HG02623 (cell line): ENCODE data around the gene TTPAL.
"Not testable (repeated sequence)": the region's sequence is repeated elsewhere in the genome, so short reads cannot be mapped to it uniquely, and the experiment has no call there.

Source experiments
- ATAC-seq: cut with Tn5 transposase; IDR thresholded peaks from one replicate; pipeline ENCODE4 v1.9.1; 2021; ENCODE audit warnings: moderate library complexity; ENCODE audit not compliant: unreplicated experiment

The TTPAL gene

DNA sequence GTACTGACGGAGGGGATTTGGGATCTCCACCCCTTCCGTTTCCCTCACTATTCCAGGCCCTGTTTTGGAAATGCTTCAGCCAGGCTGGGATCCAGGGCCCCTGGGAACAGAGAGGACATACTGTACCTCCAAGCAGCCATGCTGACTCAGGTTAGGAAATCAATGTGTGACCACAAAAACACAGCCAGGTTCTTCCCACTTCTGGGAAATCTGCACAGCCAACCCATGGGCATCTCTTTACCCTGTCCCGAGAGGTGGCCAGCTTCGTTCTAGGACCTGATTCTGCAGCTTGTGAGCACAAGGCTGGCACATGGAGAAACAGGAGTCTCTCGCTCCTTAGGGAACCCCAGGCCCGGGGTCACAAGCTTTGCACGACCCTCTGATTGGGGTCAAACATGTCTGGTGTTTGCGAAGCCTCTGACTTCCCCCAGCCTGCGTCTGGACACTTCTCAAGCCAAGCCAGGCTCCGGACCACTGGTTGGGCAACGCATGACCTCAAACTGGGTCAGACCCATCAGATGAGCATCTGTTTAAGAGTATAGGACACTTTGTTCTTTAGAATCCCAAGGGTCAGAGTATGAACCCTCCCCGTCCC lies 8.3 kb upstream of the TTPAL start:
- ATAC-seq: no peak

DNA sequence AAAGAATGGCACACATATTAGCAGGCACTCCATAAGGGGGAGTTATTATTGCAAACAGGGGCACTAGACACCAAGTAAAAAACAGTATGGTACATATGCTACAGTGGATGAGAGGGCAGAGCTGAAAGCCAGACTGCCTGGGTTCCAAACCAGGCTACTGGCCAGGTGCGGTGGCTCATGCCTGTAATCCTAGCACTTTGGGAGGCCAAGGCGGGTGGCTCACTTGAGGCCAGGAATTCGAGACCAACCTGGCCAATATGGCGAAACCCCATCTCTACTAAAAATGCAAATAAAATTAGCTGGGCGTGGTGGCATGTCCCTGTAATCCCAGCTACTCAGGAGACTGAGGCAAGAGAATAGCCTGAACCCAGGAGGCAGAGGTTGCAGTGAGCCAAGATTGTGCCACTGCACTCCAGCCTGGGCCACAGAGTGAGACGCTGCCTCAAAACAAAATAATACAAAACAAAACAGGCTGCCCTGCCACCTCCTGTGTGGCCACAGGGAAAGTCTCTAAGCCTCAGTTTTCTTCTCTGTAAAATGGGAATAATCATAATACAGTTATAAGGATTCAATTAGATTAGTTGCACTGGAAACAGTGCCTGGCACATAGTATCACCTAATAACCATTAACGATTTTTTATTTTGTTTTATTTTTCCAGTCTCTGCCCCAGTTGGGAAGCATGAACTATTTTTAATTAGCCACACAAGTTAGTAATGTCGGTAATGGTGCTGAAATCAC lies 7.5 kb upstream of the TTPAL start:
- no peak for ATAC-seq

DNA sequence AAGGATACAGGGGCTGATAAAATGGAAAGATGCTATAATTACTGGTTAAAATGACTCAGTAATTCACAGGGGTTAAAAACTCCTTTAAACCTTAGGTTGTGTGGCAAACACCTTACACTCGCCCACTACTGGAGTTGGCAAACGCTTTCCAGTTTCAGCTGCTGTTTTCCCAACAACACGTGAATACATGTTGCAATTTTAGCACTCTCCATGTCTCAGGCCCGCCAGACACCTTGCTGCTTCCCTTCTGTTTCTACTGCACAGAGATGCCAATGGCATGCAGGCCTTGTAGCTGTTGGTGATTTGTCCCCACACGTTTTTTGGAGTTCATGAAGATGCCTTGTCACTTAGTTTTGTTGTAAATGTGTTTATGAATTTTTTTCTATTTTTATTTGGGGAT lies 5.3 kb upstream of the TTPAL start:
- ATAC-seq: no peak

DNA sequence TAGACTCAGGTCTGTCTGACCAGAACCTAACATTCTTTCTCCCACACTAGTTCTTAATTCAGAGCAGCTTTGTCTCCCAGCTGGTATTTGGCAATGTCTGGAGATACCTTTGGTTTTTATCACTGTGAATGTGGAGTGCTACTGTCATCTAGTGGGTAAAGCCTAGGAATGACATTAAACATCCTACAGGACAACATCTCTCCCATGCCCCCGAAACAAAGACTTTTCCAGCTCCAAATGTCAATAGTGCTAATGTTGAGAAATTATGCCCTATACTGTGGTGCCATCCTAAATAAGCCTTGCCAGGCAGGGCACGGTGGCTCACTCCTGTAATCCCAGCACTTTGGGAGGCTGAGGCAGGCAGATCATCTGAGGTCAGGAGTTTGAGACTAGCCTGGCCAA lies 4.2 kb upstream of the TTPAL start:
- no peak for ATAC-seq

DNA sequence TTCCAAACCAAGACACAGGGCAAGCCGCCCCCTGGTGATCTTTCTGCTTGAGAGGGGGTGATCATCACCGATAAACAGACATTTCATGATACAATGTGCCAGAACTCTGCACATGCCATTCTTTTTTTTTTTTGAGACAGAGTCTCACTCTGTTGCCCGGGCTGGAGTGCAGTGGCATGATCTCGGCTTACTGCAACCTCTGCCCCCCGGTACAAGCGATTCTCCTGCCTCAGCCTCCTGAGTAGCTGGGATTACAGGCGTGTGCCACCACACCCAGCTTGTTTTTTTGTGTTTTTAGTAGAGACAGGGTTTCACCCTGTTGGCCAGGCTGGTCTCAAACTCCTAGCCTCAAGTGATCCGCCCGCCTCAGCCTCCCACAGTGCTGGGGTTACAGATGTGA lies 3.4 kb upstream of the TTPAL start:
- ATAC-seq: not testable (repeated sequence)

DNA sequence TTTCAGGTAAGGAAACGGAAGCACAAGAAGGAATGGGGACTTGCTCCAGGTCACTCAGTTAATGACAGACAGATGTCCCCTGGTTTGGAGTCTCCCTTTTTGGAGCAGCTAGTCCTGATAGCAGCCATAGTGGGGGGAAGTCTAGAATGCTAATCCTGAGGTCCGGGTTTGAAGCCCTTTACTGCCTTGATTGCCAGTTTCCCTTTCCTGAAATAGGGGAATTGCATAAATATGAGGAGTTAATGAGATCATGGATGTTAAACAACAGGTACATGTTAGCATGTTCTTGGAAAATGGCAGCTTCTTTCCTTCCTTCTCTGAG lies 341 bp upstream of the TTPAL start:
- no peak for ATAC-seq

DNA sequence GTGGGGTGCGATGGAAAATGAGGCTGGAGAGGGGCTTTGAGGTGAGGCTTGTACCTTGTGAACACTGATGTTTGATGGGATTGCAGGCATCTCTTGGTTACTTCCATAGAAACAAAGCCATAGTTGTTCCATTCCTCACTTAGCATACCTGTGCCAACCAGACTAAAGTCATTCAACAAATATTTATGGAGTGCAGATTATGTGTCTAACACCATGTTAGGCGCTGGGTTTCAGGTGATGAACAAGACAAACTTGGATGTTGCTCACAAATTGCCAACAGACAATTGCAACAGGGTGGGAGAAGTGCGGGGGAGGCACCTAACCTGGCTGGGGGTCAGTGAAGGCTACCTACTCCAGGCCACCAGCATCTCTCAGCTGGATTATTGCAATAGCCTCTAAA lies 1.5 kb downstream of the TTPAL start:
- ATAC-seq: no peak

DNA sequence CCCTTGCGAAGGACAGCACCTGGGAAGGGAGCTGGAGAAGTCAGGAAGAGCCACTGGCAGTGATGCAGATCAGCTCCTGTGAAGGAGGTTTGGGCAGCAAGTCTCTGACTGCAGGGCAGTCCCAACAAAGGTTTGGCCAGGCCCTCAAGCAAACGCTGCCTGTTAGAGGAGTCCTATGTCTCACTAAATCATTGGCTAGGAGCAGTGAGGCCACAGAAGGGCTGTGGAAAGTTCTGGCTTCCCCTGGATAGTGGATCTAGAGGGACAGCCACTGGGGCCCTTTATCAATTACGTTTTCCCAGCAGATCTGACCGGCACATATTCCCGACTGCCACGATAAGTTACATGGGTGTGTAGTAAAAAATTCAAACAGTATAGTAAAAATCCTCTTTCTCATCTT lies 2.5 kb downstream of the TTPAL start:
- no peak for ATAC-seq

DNA sequence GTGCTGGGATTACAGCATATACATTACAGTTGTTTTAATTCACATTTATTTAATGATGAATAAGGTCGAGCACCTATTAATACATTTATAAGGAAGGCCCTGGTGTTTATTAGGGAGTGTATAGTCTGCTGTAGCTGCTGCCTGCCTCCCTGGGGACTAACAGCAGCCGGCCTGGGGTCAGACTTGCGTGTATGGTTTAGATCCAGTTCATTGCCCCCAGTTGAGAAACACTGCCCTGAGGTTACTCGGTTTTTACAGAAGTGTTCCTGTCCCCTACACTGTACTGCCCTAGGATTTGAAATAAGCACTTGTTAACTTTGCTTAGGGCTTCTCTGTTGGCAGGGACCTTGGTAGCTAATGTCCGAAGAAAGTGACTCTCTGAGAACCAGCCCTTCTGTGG lies 4.0 kb downstream of the TTPAL start:
- no peak for ATAC-seq

DNA sequence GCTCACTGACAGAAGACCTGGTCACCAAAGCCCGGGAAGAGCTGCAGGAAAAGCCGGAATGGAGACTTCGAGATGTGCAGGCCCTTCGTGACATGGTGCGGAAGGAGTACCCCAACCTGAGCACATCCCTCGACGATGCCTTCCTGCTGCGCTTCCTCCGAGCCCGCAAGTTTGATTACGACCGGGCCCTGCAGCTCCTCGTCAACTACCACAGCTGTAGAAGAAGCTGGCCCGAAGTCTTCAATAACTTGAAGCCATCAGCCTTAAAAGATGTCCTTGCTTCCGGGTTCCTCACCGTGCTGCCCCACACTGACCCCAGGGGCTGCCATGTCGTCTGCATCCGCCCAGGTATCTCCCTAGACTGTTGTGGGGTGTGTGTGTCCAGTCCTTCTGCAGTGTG lies 4.4 kb downstream of the TTPAL start:
- ATAC-seq: no peak

DNA sequence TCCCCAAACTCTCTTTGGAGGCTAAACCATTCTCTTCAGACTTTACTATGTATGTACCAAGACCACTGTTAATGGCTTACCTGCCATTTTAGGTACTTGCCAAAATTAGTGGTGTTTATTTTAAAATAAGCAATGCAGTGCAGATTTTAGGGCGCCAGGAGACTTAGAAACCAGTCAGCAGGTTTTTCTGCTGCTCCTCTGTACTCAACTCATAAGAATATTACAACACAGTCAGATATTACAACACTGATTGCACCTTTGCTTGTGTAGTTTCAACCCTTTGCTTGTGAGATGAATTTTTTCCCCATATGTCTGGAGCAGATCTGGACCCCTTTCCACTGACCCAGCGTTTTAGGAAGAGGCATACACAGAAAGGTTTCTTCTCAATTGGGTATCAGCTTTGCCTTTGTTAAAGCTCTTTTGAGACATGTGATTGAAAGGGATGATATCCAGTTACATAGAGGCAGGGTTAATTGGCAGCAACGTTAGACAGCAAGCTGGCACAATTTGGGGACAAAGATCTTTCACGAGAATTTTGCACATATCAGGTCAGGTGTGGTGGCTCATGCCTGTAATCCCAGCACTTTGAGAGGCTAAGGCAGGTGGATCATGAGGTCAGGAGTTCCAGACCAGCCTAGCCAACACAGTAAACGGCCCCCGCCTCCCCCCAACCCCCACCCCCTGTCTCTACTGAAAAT lies 6.2 kb downstream of the TTPAL start:
- ATAC-seq: no peak

DNA sequence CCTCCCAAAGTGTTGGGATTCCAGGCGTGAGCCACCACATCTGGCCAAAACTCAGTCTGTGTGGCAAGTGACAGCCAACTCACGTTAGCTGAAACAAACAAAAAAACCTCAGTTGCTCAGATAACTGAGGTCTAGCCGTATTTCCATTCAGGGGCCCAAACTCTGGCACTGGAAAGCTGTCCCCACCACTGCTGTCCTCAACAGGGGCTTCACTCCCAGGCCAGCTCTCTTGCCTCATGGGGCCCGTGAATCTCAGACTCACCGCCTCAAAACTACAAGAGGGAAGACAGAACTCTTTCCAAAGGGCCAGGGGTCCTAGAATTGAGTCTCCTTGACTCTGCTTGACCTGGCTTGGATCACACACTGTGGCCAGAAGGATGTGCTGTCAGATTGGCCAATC lies 7.4 kb downstream of the TTPAL start:
- ATAC-seq: no peak

DNA sequence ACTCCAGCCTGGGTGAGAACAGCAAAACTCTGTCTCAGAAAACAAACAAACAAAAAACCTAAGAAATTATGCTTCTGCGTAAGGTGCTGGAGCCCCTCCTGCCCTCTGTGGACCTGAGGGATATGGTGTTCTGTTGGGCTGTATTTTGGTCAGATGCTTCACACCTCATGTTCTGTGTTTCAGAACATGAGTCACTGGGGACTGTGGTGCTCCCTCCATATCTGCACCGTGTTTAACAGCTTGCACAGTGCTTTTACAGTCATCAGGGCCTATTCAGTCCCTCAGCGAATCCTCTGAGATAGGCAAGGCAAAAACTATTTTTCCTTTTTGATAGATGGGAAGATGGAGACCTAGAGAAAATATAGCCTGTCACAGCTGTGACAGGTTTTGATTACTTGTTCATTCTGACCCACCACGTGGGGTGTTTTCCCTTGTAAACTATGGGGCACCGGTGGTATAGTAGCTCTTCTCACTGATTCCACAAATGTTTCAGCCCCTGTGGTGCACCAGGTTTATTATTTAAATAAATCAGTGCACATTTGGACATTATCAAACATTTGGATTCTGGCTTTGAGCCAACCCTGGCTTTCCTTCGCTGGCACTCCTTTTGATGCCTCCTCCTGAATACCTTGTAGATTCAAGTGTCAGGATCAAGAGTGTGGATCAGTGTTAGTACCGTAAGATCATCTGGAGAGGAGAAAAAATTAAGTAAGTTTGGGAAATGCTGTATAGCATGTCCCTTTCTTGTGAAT lies 9.6 kb downstream of the TTPAL start:
- no peak for ATAC-seq

DNA sequence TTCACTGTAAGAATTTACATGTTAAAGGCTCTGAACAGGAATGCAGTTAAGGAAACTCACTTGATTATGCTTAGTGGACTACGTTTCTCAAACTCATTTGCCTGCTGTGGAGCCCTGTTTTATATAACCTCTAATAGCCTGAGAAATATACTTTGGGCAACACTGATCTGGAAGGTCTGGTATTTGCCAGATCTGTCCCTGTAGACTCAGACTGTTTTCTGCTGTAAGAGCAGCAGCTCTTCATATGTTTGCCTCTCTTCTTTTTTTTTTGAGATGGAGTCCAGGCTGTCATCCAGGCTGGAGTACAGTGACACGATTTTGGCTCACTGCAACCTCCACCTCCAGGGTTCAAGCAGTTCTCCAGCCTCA lies 10.1 kb downstream of the TTPAL start:
- no peak for ATAC-seq

DNA sequence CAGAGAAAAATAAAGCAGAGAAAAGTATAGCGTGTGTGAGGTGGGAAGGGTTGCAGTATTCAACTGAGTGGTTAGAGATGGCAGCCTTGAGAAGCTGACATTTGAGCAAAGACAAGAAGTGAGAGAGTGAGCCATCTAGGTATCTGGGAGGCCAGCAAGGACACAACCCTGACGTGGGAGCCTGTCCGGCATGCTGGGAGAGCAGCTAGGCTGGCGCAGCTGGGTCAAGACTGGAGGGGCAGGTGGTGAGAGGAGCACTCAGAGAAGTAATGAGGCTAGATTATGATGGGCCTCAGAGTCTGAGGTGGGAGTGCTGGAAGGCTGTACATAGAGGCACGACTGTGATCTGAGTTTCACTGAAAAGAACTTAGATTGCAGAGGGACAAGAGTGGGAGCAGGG lies 12.9 kb downstream of the TTPAL start:
- no peak for ATAC-seq

DNA sequence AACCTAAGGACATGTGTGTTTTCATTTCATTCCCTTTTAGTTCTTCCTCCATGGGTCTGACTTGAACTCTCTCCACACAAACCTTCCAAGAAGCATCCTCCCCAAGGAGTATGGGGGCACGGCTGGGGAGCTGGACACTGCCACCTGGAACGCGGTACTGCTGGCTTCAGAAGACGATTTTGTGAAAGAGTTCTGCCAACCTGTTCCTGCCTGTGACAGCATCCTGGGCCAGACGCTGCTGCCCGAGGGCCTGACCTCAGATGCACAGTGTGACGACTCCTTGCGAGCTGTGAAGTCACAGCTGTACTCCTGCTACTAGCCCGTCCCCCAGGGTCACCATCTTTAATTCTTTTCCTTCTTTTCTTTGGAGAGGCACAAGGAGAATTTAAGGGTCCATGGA lies 13.5 kb downstream of the TTPAL start:
- ATAC-seq: no peak

DNA sequence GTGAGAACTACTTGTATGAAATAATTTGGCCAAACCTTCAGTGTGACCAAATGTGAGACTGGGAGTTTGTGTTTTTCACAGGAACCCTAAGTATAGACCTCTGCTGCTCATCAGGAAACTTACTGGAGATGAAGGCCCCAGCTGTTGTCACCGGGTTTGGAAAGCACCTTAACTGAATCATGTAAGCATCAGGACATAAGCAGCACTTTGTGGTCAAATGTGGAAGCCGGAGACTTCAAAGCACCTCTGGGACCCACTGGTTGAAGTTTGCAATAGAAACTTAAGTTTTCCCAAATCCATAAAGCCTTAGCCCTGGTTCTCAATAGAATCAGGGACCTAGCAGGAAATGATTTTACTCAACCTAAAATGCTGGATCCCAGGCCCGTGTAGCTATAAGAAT lies 14.3 kb downstream of the TTPAL start:
- ATAC-seq: no peak

DNA sequence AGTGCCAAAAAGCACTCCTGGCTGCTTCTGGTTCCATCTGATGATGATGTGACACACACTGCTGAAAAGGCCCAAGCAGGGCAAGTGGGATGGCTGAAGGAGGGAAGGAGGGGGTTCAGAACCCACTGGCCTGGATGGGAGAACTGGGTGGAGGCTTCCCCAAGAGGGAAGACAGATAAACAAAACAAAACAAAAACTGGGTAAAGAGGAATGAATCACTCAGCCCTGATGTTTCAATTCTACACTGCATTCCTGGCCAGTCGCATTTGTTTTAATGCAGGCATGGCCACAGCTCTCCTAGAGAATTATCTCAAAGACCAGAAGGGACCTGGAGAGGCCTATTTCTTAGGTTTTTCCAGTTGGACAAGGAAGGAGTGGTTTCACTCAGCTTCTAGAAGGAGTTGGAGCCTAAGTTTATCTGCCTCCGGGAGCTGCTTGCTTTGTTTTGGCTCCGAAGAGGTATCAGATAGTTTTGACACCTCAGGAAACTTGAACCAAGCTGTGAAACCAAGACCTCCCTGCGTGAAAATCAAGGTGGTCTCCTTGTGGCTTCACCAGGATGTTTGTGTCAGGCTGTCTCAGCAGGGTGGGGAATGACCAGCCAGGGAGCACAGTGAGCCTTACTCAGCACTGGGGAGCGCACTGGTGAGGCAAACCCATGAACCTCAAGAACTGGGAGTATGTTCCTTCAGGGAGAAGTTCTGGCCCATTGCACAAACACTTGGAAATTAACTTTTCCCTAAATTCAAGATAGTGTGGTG lies 16.1 kb downstream of the TTPAL start:
- ATAC-seq: no peak

DNA sequence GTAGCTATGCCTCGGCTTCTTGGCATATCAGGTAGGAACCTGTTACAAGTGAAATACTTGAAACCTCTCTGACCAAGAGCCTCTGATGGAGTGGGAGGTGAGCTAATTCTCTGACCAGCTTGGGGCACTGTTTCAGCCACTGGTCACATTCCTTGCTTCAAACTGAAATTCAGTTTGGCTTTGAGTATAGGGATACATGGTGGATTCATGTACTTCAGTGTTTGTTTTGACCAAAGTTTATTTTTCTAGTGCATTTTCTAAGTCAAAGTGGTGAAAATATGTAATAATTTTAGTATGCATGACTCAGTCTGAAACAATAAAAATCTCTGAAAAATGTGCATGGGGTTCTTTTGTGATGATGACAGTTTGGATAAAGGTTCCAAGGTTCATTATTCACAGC lies 18.6 kb downstream of the TTPAL start:
- ATAC-seq: no peak

DNA sequence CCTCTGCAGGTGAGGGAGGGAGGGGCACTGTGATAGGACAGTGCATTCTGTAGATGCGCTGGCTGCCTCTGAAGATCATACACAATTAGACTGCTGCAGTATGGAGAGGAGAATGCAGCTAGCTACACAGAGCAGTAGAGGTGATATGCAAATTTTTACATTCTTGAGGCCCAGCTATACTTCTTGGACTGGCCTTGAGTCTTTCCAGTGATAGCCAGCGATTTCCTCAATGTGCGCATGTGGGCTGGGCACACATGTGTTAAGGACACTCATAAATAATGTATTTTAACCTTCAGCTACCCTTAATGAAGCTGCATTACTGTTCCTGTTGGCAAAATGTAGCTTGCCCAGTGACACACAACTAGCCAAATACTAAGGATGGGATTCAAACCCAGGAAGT lies 19.0 kb downstream of the TTPAL start:
- no peak for ATAC-seq

DNA sequence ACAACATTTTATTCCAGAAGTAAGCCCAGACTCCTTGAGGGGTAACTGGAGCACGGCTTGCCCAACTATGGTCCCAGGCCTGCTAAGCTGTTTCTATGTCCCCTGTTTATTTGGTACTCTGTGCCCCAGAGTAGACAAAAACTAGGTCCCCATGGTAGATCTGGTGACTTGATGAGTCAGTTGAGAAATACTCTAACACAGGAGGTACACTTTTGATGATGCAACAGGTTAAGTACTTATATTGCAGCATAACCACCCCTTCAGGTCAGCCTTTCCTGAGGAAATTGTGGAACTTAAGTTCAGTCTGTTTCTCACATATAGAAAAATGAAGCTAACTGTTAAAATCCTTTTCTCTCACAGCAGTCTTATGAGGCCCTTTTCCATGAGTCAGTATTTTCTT lies 19.6 kb downstream of the TTPAL start:
- ATAC-seq: no peak
